ENCODE measurements around the gene MUC4.
"Not testable (repeated sequence)": the region's sequence is repeated elsewhere in the genome, so short reads cannot be mapped to it uniquely, and the experiment has no call there.

The MUC4 gene

DNA sequence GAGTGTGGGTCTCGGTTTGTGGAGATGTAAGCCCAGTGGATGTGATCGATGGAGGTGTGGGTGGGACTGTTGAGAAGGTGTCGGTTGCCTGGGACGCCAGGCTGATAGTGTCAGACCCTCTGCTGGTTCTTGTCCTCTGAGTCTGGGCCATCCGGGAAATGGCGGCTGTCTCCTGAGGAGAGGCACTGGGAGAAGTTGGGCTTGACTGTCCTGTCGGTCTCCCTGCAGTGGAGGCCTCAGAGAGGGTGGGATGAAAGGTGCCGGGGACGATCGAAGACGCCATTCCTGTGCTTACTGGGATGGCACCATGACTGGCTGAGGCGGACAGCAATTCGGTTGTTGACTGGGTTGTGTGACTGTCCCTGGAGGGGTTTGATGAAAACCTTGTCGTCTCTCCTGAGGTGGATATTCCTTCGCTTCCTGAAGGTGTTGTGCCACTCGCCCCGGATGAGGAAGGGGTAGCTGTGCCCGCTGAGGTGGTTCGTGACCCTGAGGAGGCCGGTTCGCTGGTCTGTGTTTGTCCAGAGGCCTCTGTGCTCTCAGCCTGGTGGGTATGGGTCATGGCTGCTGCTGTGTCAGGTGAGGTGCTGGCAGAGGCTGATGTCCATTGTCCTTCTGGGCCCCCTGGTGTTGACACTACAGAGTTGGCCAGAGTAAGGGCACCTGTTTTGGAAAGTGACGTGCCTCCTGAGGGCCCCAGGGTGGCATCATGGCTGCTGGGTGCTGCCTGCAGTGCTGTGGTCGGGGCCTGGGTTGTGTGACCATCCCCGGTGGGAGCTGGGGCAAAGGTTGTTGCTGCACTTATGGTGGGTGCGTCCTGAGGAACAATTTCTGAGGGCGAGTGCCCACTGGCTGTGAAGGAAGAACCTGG, 22.8 kb downstream of the MUC4 start:
- no peak for TF ChIP-seq ZFP30 (CRISPR knock-in tag; IDR thresholded peaks at IDR 0.05)
- TF ChIP-seq ZNF8 (CRISPR knock-in tag; IDR thresholded peaks at IDR 0.05) = no peak
- TF ChIP-seq CREB5 (CRISPR knock-in tag; IDR thresholded peaks at IDR 0.05; ENCODE audit: low read depth) = no peak
- no peak for TF ChIP-seq ARNTL (CRISPR knock-in tag; IDR thresholded peaks at IDR 0.05; ENCODE audit: borderline replicate concordance, low read depth)
- TF ChIP-seq ZC3H10 (CRISPR knock-in tag; IDR thresholded peaks at IDR 0.05) = no peak
- no peak for TF ChIP-seq SNAI2 (CRISPR knock-in tag; IDR thresholded peaks at IDR 0.05)
- TF ChIP-seq CSRNP3 (CRISPR knock-in tag; IDR thresholded peaks at IDR 0.05) = no peak
- TF ChIP-seq CSDC2 (CRISPR knock-in tag; IDR thresholded peaks at IDR 0.05) = no peak
- TF ChIP-seq ISL1 (CRISPR knock-in tag; IDR thresholded peaks at IDR 0.05) = no peak
- TF ChIP-seq BACH2 (CRISPR knock-in tag; IDR thresholded peaks at IDR 0.05; ENCODE audit: borderline replicate concordance) = no peak
- TF ChIP-seq PPARA (CRISPR knock-in tag; IDR thresholded peaks at IDR 0.05; ENCODE audit: borderline replicate concordance) = no peak
- TF ChIP-seq ZFP3 (CRISPR knock-in tag; IDR thresholded peaks at IDR 0.05) = no peak
- no peak for TF ChIP-seq TOX (CRISPR knock-in tag; IDR thresholded peaks at IDR 0.05; ENCODE audit: borderline replicate concordance)
- TF ChIP-seq RARB (CRISPR knock-in tag; IDR thresholded peaks at IDR 0.05) = no peak
- TF ChIP-seq GLIS3 (CRISPR knock-in tag; IDR thresholded peaks at IDR 0.05) = no peak
- TF ChIP-seq ESRRG (CRISPR knock-in tag; IDR thresholded peaks at IDR 0.05) = no peak
- no peak for TF ChIP-seq TSHZ2 (CRISPR knock-in tag; IDR thresholded peaks at IDR 0.05)
- TF ChIP-seq PATZ1 (CRISPR knock-in tag; IDR thresholded peaks at IDR 0.05; ENCODE audit: borderline replicate concordance) = no peak
- no peak for TF ChIP-seq ZNF565 (CRISPR knock-in tag; conservative IDR thresholded peaks at IDR 0.05; ENCODE audit: low read depth)
- ATAC-seq = no peak

DNA sequence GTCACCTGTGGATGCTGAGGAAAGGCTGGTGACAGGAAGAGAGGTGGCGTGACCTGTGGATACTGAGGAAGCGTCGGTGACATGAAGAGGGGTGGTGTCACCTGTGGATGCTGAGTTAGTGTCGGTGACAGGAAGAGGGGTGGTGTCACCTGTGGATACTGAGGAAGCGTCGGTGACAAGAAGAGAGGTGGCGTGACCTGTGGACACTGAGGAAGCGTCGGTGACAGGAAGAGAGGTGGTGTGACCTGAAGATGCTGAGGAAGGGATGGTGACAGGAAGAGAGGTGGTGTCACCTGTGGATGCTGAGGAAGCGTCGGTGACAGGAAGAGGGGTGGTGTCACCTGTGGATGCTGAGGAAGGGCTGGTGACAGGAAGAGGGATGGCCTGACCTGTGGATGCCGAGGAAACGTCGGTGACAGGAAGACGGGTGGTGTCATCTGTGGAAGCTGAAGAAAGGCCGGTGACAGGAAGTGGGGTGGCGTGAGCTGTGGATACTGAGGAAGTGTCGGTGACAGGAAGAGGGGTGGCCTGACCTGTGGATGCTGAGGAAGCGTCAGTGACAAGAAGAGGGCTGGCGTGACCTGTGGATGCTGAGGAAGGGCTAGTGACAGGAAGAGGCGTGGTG, 25.8 kb downstream of the MUC4 start:
- not testable (repeated sequence) for ATAC-seq

DNA sequence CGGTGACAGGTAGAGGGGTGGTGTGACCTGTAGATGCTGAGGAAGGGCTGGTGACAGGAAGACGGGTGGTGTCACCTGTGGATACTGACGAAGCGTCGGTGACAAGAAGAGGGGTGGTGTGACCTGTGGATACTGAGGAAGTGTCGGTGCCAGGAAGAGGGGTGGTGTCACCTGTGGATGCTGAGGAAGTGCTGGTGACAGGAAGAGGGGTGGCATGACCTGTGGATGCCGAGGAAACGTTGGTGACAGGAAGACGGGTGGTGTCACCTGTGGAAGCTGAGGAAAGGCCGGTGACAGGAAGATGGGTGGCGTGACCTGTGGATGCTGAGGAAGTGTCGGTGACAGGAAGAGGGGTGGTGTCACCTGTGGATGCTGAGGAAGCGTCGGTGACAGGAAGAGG, 27.7 kb downstream of the MUC4 start:
- ATAC-seq = not testable (repeated sequence)

DNA sequence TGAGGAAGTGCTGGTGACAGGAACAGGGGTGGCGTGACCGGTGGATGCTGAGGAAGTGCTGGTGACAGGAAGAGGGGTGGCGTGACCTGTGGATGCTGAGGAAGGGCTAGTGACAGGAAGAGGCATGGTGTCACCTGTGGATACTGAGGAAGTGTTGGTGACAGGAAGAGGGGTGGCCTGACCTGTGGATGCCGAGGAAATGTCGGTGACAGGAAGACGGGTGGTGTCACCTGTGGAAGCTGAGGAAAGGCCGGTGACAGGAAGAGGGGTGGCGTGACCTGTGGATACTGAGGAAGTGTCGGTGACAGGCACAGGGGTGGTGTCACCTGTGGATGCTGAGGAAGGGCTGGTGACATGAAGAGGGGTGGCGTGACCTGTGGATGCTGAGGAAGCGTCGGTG, 30.5 kb downstream of the MUC4 start:
- not testable (repeated sequence) for ATAC-seq

- TF ChIP-seq TCF4 (CRISPR knock-in tag; IDR thresholded peaks at IDR 0.05; ENCODE audit: borderline replicate concordance) = no peak
- TF ChIP-seq ESRRG (CRISPR knock-in tag; IDR thresholded peaks at IDR 0.05) = no peak
- no peak for TF ChIP-seq ZNF565 (CRISPR knock-in tag; conservative IDR thresholded peaks at IDR 0.05; ENCODE audit: low read depth)
- no peak for TF ChIP-seq PPARA (CRISPR knock-in tag; IDR thresholded peaks at IDR 0.05; ENCODE audit: borderline replicate concordance)
- no peak for TF ChIP-seq CSDC2 (CRISPR knock-in tag; IDR thresholded peaks at IDR 0.05)
- no peak for TF ChIP-seq PATZ1 (CRISPR knock-in tag; IDR thresholded peaks at IDR 0.05; ENCODE audit: borderline replicate concordance)
- TF ChIP-seq ARNTL (CRISPR knock-in tag; IDR thresholded peaks at IDR 0.05; ENCODE audit: borderline replicate concordance, low read depth) = no peak
- no peak for TF ChIP-seq CREB5 (CRISPR knock-in tag; IDR thresholded peaks at IDR 0.05; ENCODE audit: low read depth)
Observed at GRCh38 chr3:195777975-195778374, 33.8 kb downstream of the MUC4 start.

More at GRCh38 chr3:195777975-195778374, 33.8 kb downstream of the MUC4 start:
- no peak for ATAC-seq
